Glomerular visceral epithelial cell (primary cell): Measurements from ENCODE around the gene PDE2A.

Experiments
- DNase-seq: peaks from one replicate; pipeline ENCODE4 v3.0.0-alpha.2; 2016; ENCODE audit errors: extremely low spot score

The PDE2A gene

GRCh38 chr11:72704783-72705265 is 30.6 kb upstream of the PDE2A start:
- DNase-seq: no peak

GRCh38 chr11:72704028-72704782 is 30.0 kb upstream of the PDE2A start:
- DNase-seq: no peak

- no peak for DNase-seq
Observed at GRCh38 chr11:72703267-72704008, 29.2 kb upstream of the PDE2A start.

- DNase-seq: no peak
Observed at GRCh38 chr11:72702577-72703241, 28.5 kb upstream of the PDE2A start.

GRCh38 chr11:72702096-72702495 is 27.9 kb upstream of the PDE2A start:
- no peak for DNase-seq

- no peak for DNase-seq
Observed at GRCh38 chr11:72701466-72701865, 27.2 kb upstream of the PDE2A start.

GRCh38 chr11:72700146-72700545 is 25.9 kb upstream of the PDE2A start:
- no peak for DNase-seq

GRCh38 chr11:72697814-72698213 is 23.6 kb upstream of the PDE2A start:
- no peak for DNase-seq

- DNase-seq: no peak
Observed at GRCh38 chr11:72696866-72697700, 22.9 kb upstream of the PDE2A start.

- DNase-seq: no peak
Observed at GRCh38 chr11:72695354-72695753, 21.1 kb upstream of the PDE2A start.

- DNase-seq: no peak
Observed at GRCh38 chr11:72693271-72693968, 19.2 kb upstream of the PDE2A start.

- no peak for DNase-seq
Observed at GRCh38 chr11:72692498-72693237, 18.4 kb upstream of the PDE2A start.

- DNase-seq: no peak
Observed at GRCh38 chr11:72690166-72690565, 15.9 kb upstream of the PDE2A start.

- no peak for DNase-seq
Observed at GRCh38 chr11:72688929-72689328, 14.7 kb upstream of the PDE2A start.

GRCh38 chr11:72688486-72688885 is 14.3 kb upstream of the PDE2A start:
- DNase-seq: no peak

GRCh38 chr11:72687326-72687725 is 13.1 kb upstream of the PDE2A start:
- no peak for DNase-seq

GRCh38 chr11:72686639-72687220 is 12.5 kb upstream of the PDE2A start:
- DNase-seq: no peak

- no peak for DNase-seq
Observed at GRCh38 chr11:72685560-72686480, 11.6 kb upstream of the PDE2A start.
